ENCODE data around the gene ZFPM1.

Gene ZFPM1

GRCh38 chr16:88448461-88449266, 4.4 kb upstream of the ZFPM1 start:
- no peak for DNase-seq (ENCODE audit: low read depth in 3 of 3)

GRCh38 chr16:88449267-88449561, 3.9 kb upstream of the ZFPM1 start:
- DNase-seq (ENCODE audit: low read depth in 3 of 3), result no peak

GRCh38 chr16:88451586-88452481, 1.2 kb upstream of the ZFPM1 start:
- no peak for DNase-seq (ENCODE audit: low read depth in 3 of 3)

- peak; percentile 98 to 100 (median 99) for DNase-seq (ENCODE audit: low read depth in 3 of 3)
These were observed 431 bp upstream of the ZFPM1 start for GRCh38 chr16:88452482-88453216.

- DNase-seq (ENCODE audit: low read depth in 3 of 3), result no peak
These were observed 787 bp downstream of the ZFPM1 start for GRCh38 chr16:88453611-88454522.

- DNase-seq (ENCODE audit: low read depth in 3 of 3), result peak in 1 of 3 experiments; percentile 36
These were observed 1.5 kb downstream of the ZFPM1 start for GRCh38 chr16:88454523-88454947.

- peak in 2 of 3 experiments; percentile 50 to 60 for DNase-seq (ENCODE audit: low read depth in 3 of 3)
These were observed 2.7 kb downstream of the ZFPM1 start for GRCh38 chr16:88455610-88456355.

GRCh38 chr16:88456356-88457292, 3.5 kb downstream of the ZFPM1 start:
- DNase-seq (ENCODE audit: low read depth in 3 of 3), result peak; percentile 60 to 73 (median 71)

GRCh38 chr16:88458039-88458772, 5.1 kb downstream of the ZFPM1 start:
- no peak for DNase-seq (ENCODE audit: low read depth in 3 of 3)

GRCh38 chr16:88458773-88459235, 5.7 kb downstream of the ZFPM1 start:
- DNase-seq (ENCODE audit: low read depth in 3 of 3), result no peak

GRCh38 chr16:88459366-88460073, 6.4 kb downstream of the ZFPM1 start:
- DNase-seq (ENCODE audit: low read depth in 3 of 3), result no peak

- DNase-seq (ENCODE audit: low read depth in 3 of 3), result no peak
These were observed 7.6 kb downstream of the ZFPM1 start for GRCh38 chr16:88460496-88461330.

- no peak for DNase-seq (ENCODE audit: low read depth in 3 of 3)
These were observed 8.5 kb downstream of the ZFPM1 start for GRCh38 chr16:88461331-88462269.

GRCh38 chr16:88462396-88462795, 9.3 kb downstream of the ZFPM1 start:
- DNase-seq (ENCODE audit: low read depth in 3 of 3), result no peak

- no peak for DNase-seq (ENCODE audit: low read depth in 3 of 3)
These were observed 10.3 kb downstream of the ZFPM1 start for GRCh38 chr16:88463411-88463810.
